H1 (cell line): Measurements from ENCODE around the gene ACSL3. TPM values are rescaled to one million over a fixed set of nuclear protein-coding genes. Genes with fewer than 3 reads are reported as not detected.

Source experiments
- CTCF ChIA-PET: fragments of 300-600 bp; sonication (Branson Sonifier 250); formaldehyde crosslinking; loops from one replicate; lab custom pipeline; 2021; ENCODE audit not compliant: partially characterized antibody; lab: Charles Lee
- POLR2A ChIA-PET: fragments of 300-600 bp; sonication (Branson Sonifier 250); formaldehyde crosslinking; loops from one replicate; lab custom pipeline; 2021; ENCODE audit warnings: inconsistent platforms; ENCODE audit not compliant: partially characterized antibody; lab: Charles Lee
- DNase-seq, 2 experiments: peaks; one replicate each; pipeline versions ENCODE4 v3.0.0 to v3.0.0-alpha.2; 2010 to 2022; ENCODE audit warnings: low spot score in 2 of 2, low read depth in 1 of 2, mixed read lengths in 1 of 2
- FAIRE-seq: peaks from 2 replicates; lab custom pipeline; 2011; peaks lifted over from hg19 to GRCh38; lab: Jason Lieb, UNC
- H2AFZ ChIP-seq: 2 replicates; pipeline ENCODE4 v1.8.1; 2012; ENCODE audit warnings: low read length, inconsistent platforms
- H2AK5ac ChIP-seq: 2 replicates; pipeline ENCODE4 v1.6.1; 2013; ENCODE audit warnings: low read depth, low read length
- H2BK120ac ChIP-seq: replicated peaks from 2 replicates; pipeline ENCODE3; 2013; ENCODE audit warnings: low read depth, low read length, inconsistent platforms
- H2BK12ac ChIP-seq: 2 replicates; pipeline ENCODE4 v1.6.1; 2013; ENCODE audit warnings: low read depth, low read length
- H2BK15ac ChIP-seq: 2 replicates; pipeline ENCODE4 v1.6.1; 2013; ENCODE audit warnings: low read length
- H2BK20ac ChIP-seq: 2 replicates; pipeline ENCODE4 v1.6.1; 2013; ENCODE audit warnings: low read length
- H2BK5ac ChIP-seq: 2 replicates; pipeline ENCODE4 v1.6.1; 2013; ENCODE audit warnings: low read depth, low read length
- H3K14ac ChIP-seq: 2 replicates; pipeline ENCODE4 v1.6.1; 2013; ENCODE audit warnings: inconsistent platforms; ENCODE audit not compliant: insufficient read length
- H3K18ac ChIP-seq: 2 replicates; pipeline ENCODE4 v1.6.1; 2013; ENCODE audit warnings: low read length; ENCODE audit errors: extremely low read depth
- H3K23ac ChIP-seq: 2 replicates; pipeline ENCODE4 v1.6.1; 2013; ENCODE audit warnings: inconsistent platforms; ENCODE audit not compliant: insufficient read length
- H3K23me2 ChIP-seq: 2 replicates; pipeline ENCODE4 v1.6.1; 2013; ENCODE audit warnings: low read depth, low read length
- H3K27ac ChIP-seq: 2 replicates; pipeline ENCODE4 v1.6.1; 2011; ENCODE audit warnings: low read depth, low read length, inconsistent platforms
- H3K27me3 ChIP-seq, 4 experiments: replicated peaks in 1 of 4; 1 replicate in 1 of 4; 2 replicates in 3 of 4; pipeline versions ENCODE4 v1.6.1 to v1.8.1; 2011 to 2013; ENCODE audit warnings: low read length in 3 of 4, mild to moderate bottlenecking in 3 of 4, inconsistent platforms in 2 of 4, mixed read lengths in 2 of 4, moderate library complexity in 1 of 4; ENCODE audit not compliant: control insufficient read depth in 3 of 4, insufficient read depth in 3 of 4; ENCODE audit errors: extremely low read depth in 1 of 4
- H3K36me3 ChIP-seq, 4 experiments: 2 replicates each; pipeline versions ENCODE4 v1.6.1 to v1.8.1; 2011 to 2013; ENCODE audit warnings: mild to moderate bottlenecking in 4 of 4, low read length in 3 of 4, moderate library complexity in 2 of 4, control low read depth in 1 of 4, inconsistent platforms in 1 of 4; ENCODE audit not compliant: insufficient read depth in 4 of 4, control insufficient read depth in 2 of 4
- H3K4ac ChIP-seq: replicated peaks from 2 replicates; pipeline ENCODE3; 2013; ENCODE audit warnings: low read length, low read depth, mixed read lengths, inconsistent platforms; ENCODE audit not compliant: insufficient read length
- H3K4me1 ChIP-seq, 4 experiments: replicated peaks in 1 of 4; 1 replicate in 1 of 4; 2 replicates in 3 of 4; pipeline versions ENCODE4 v1.6.1 to v1.8.1; 2011 to 2013; ENCODE audit warnings: low read length in 3 of 4, inconsistent platforms in 2 of 4, mixed read lengths in 1 of 4; ENCODE audit not compliant: insufficient read depth in 4 of 4, control insufficient read depth in 3 of 4
- H3K4me2 ChIP-seq, 2 experiments: 2 replicates each; pipeline versions ENCODE4 v1.6.1 to v1.8.1; 2011 to 2013; ENCODE audit warnings: low read depth in 2 of 2, low read length in 2 of 2, control low read depth in 1 of 2, inconsistent platforms in 1 of 2, mild to moderate bottlenecking in 1 of 2; ENCODE audit not compliant: insufficient read depth in 1 of 2
- H3K4me3 ChIP-seq, 4 experiments: fragments of 200-600, 300-600 bp in 1 of 4; sonication (generic), shearing (Covaris generic), sonication (Bioruptor Twin) in 1 of 4; 2 replicates each; pipeline versions ENCODE4 v1.5.1 to v1.8.1; 2011 to 2016; ENCODE audit warnings: low read length in 4 of 4, low read depth in 3 of 4, control low read depth in 2 of 4, inconsistent platforms in 2 of 4, mild to moderate bottlenecking in 2 of 4, mixed read lengths in 1 of 4, moderate library complexity in 1 of 4; ENCODE audit not compliant: insufficient read depth in 2 of 4; ENCODE audit errors: extremely low read depth in 1 of 4
- H3K56ac ChIP-seq: replicated peaks from 2 replicates; pipeline ENCODE3; 2013; ENCODE audit warnings: low read depth, mild to moderate bottlenecking, mixed read lengths, low read length, inconsistent platforms; ENCODE audit not compliant: insufficient read length
- H3K79me1 ChIP-seq: 2 replicates; pipeline ENCODE4 v1.6.1; 2013; ENCODE audit warnings: low read depth, low read length, control low read depth
- H3K79me2 ChIP-seq, 2 experiments: 2 replicates each; pipeline versions ENCODE4 v1.6.1 to v1.8.1; 2012 to 2013; ENCODE audit warnings: low read length in 2 of 2, mild to moderate bottlenecking in 2 of 2, inconsistent platforms in 1 of 2; ENCODE audit not compliant: insufficient read depth in 2 of 2, control insufficient read depth in 1 of 2
- H3K9ac ChIP-seq, 4 experiments: replicated peaks in 1 of 4; 1 replicate in 1 of 4; 2 replicates in 3 of 4; pipeline versions ENCODE4 v1.6.1 to v1.8.1; 2011 to 2013; ENCODE audit warnings: low read depth in 3 of 4, low read length in 3 of 4, control low read depth in 2 of 4, mild to moderate bottlenecking in 2 of 4, moderate library complexity in 2 of 4, inconsistent platforms in 1 of 4; ENCODE audit errors: extremely low read depth in 1 of 4
- H3K9me3 ChIP-seq, 2 experiments: 2 replicates each; pipeline versions ENCODE4 v1.6.1 to v1.8.1; 2012 to 2013; ENCODE audit warnings: mild to moderate bottlenecking in 2 of 2, moderate library complexity in 2 of 2, control low read depth in 1 of 2, inconsistent platforms in 1 of 2, low read depth in 1 of 2, low read length in 1 of 2, mixed read lengths in 1 of 2; ENCODE audit not compliant: insufficient read depth in 2 of 2
- H4K20me1 ChIP-seq, 2 experiments: replicated peaks in 1 of 2; 2 replicates each; pipeline versions ENCODE3 to v1.8.1; 2011 to 2013; ENCODE audit warnings: inconsistent platforms in 2 of 2, low read length in 2 of 2, mild to moderate bottlenecking in 1 of 2; ENCODE audit not compliant: insufficient read depth in 2 of 2, control insufficient read depth in 1 of 2
- H4K5ac ChIP-seq: 2 replicates; pipeline ENCODE4 v1.6.1; 2013; ENCODE audit warnings: low read length, low read depth, mixed read lengths, inconsistent platforms; ENCODE audit not compliant: insufficient read length
- H4K8ac ChIP-seq: 2 replicates; pipeline ENCODE4 v1.8.0; 2013; ENCODE audit warnings: mild to moderate bottlenecking, moderate library complexity, low read length, inconsistent platforms; ENCODE audit not compliant: insufficient read depth; ENCODE audit errors: extremely low read depth
- H4K91ac ChIP-seq: replicated peaks from 2 replicates; pipeline ENCODE3; 2013; ENCODE audit warnings: low read length, mixed read lengths, inconsistent platforms; ENCODE audit not compliant: insufficient read length
- CHD2 ChIP-seq: IDR thresholded peaks from 2 replicates; pipeline ENCODE4 v1.6.1; 2012; ENCODE audit warnings: low read length, improper control_type of control experiment
- EGR1 ChIP-seq: IDR thresholded peaks from 2 replicates; pipeline ENCODE4 v1.6.1; 2011; ENCODE audit warnings: low read depth, low read length, borderline replicate concordance
- EP300 ChIP-seq, 2 experiments: IDR thresholded peaks; 1 replicate in 1 of 2; 2 replicates in 1 of 2; pipeline ENCODE4 v1.6.1; 2011 to 2012; ENCODE audit warnings: low read depth in 2 of 2, low read length in 2 of 2, mild to moderate bottlenecking in 2 of 2, borderline replicate concordance in 1 of 2, inconsistent platforms in 1 of 2, moderate library complexity in 1 of 2
- NANOG ChIP-seq: IDR thresholded peaks from 2 replicates; pipeline ENCODE4 v1.6.1; 2011; ENCODE audit warnings: low read length, low read depth, mild to moderate bottlenecking, inconsistent platforms; ENCODE audit not compliant: insufficient read depth, poor library complexity, severe bottlenecking
- PHF8 ChIP-seq: fragments of 200-600 bp; sonication (generic); conservative IDR thresholded peaks from 2 replicates; pipeline ENCODE4 v1.7.1; 2012; ENCODE audit warnings: low read depth, mild to moderate bottlenecking, inconsistent platforms, low read length, moderate library complexity
- RBBP5 ChIP-seq: IDR thresholded peaks from 2 replicates; pipeline ENCODE4 v1.7.1; 2012; ENCODE audit warnings: low read depth, mild to moderate bottlenecking, inconsistent platforms, low read length, moderate library complexity, borderline replicate concordance
- WGBS, 2 experiments: shearing (Covaris generic) in 1 of 2; methylation state at CpG; one replicate each; pipeline versions ENCODE4 v1.1.6 to v1.1.7; 2013 to 2015; ENCODE audit warnings: low lambda C conversion rate in 2 of 2, mixed read lengths in 2 of 2, inconsistent platforms in 1 of 2, low coverage in 1 of 2, missing lambda C conversion rate in 1 of 2; ENCODE audit not compliant: insufficient replicate concordance in 2 of 2, insufficient coverage in 1 of 2, insufficient read length in 1 of 2; ENCODE audit errors: extremely low coverage in 1 of 2, missing lambda C conversion rate in 1 of 2; 5-methylcytosine and 5-hydroxymethylcytosine counted together
- polyA plus RNA-seq, 7 experiments: library from polyadenylated mRNA; depleted of rRNA in 3 of 7; stranded (reverse) in 5 of 7; unstranded in 2 of 7; fragments of >200 nt in 5 of 7; fragments of 200-250 nt in 2 of 7; gene quantifications; 1 replicate in 5 of 7; 2 replicates in 1 of 7; 4 replicates in 1 of 7; pipeline versions ENCODE4 v1.2.1 to v1.2.3, GENCODE V29; 2011 to 2013; ENCODE audit warnings: missing spikeins in 2 of 7, mixed read lengths in 2 of 7
- total RNA-seq: library from RNA; stranded (reverse); fragmentation: NEBNext Ultra II Directional; extraction: Animal tissue kit (Norgen Biotek cat#: 25700); gene quantifications from 2 replicates; pipeline ENCODE4 v1.2.1, GENCODE V29; 2021
- TF ChIP-seq, protein P1 (sequence below), 3 experiments: IDR thresholded peaks; 1 replicate in 2 of 3; 2 replicates in 1 of 3; pipeline versions ENCODE4 v1.5.1 to v1.6.1; 2011; ENCODE audit warnings: low read length in 3 of 3, mild to moderate bottlenecking in 3 of 3, inconsistent platforms in 2 of 3, low read depth in 1 of 3, moderate library complexity in 1 of 3; ENCODE audit not compliant: insufficient read depth in 1 of 3; ENCODE audit errors: control extremely low read depth in 1 of 3

Gene ACSL3
- total and polyA plus RNA-seq, 2 of the 8 experiments (the other 6 are each of a cell fraction or from before 2014, with no cell fraction given): 37.5 to 98.1 TPM

GRCh38 chr2:222945887-222946286 lies 85.1 kb downstream of the ACSL3 start:
- no peak overlapping the region for H2AFZ ChIP-seq
- H3K9me3 ChIP-seq: no peaks in the 10 kb centered on the region
- H3K36me3 ChIP-seq: peaks cover 0 to 8% (median 0%) of the 10 kb centered on the region in 4 experiments; a peak in 2 of 8 replicates
- no peak overlapping the region for H3K27ac ChIP-seq
- no peak overlapping the region for H3K4ac ChIP-seq
- TF ChIP-seq EP300 (IDR thresholded peaks at IDR 0.05; ENCODE audit: borderline replicate concordance in 1 of 2, low read depth in 2 of 2, low read length in 2 of 2) (no peak), EGR1 (no peak), NANOG (no peak), CHD2 (no peak), RBBP5 (no peak), PHF8 (no peak)
- TF ChIP-seq, protein P1, sequence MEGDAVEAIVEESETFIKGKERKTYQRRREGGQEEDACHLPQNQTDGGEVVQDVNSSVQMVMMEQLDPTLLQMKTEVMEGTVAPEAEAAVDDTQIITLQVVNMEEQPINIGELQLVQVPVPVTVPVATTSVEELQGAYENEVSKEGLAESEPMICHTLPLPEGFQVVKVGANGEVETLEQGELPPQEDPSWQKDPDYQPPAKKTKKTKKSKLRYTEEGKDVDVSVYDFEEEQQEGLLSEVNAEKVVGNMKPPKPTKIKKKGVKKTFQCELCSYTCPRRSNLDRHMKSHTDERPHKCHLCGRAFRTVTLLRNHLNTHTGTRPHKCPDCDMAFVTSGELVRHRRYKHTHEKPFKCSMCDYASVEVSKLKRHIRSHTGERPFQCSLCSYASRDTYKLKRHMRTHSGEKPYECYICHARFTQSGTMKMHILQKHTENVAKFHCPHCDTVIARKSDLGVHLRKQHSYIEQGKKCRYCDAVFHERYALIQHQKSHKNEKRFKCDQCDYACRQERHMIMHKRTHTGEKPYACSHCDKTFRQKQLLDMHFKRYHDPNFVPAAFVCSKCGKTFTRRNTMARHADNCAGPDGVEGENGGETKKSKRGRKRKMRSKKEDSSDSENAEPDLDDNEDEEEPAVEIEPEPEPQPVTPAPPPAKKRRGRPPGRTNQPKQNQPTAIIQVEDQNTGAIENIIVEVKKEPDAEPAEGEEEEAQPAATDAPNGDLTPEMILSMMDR (IDR thresholded peaks at IDR 0.05; ENCODE audit: control extremely low read depth in 1 of 3, insufficient read depth in 1 of 3, low read depth in 1 of 3, low read length in 3 of 3): no peak
- no peak overlapping the region for H4K8ac ChIP-seq
- H2BK120ac ChIP-seq: no peak overlapping the region
- H4K20me1 ChIP-seq: no peaks in the 10 kb centered on the region
- H2BK20ac ChIP-seq: no peak overlapping the region
- H3K56ac ChIP-seq: no peak overlapping the region
- no peaks in the 10 kb centered on the region for H3K79me1 ChIP-seq
- no peak overlapping the region for H4K5ac ChIP-seq
- H3K18ac ChIP-seq: no peak overlapping the region
- no peak overlapping the region for H2AK5ac ChIP-seq
- ChIA-PET CTCF (interaction anchor here (0.7 to 2.2 kb wide), 5 partner anchors 15 to 255 kb away, joined by 3 to 6 read pairs (median 3); no protein-coding TSS in a partner anchor), POLR2A (interaction anchor here (0.8 kb wide), 1 partner anchor 75 kb away, joined by 3 read pairs; no protein-coding TSS in a partner anchor)
- no peak overlapping the region for H3K4me3 ChIP-seq
- no peak overlapping the region for H3K4me2 ChIP-seq
- H3K27me3 ChIP-seq: no peaks in the 10 kb centered on the region
- no peaks in the 10 kb centered on the region for H3K79me2 ChIP-seq
- no peak overlapping the region for H4K91ac ChIP-seq
- WGBS, 2 experiments: 70% methylated on average over 8 of the region's 8 CpGs; no CpG with 5 or more reads in 1 of the 2 experiments
- H3K9ac ChIP-seq: no peak overlapping the region
- H3K23me2 ChIP-seq: no peaks in the 10 kb centered on the region
- no peak overlapping the region for H2BK5ac ChIP-seq
- FAIRE-seq: no peak
- H3K23ac ChIP-seq: no peak overlapping the region
- no peak overlapping the region for H3K14ac ChIP-seq
- no peak overlapping the region for H2BK12ac ChIP-seq
- H2BK15ac ChIP-seq: no peak overlapping the region
- peaks cover 0 to 4% (median 0%) of the 10 kb centered on the region in 4 experiments; a peak in 3 of 7 replicates for H3K4me1 ChIP-seq
- no peak for DNase-seq
